OCI-LY1 (cell line): ENCODE data around the gene CSPG5.

Source experiments
- H2AFZ ChIP-seq: fragments of 200-600 bp; sonication (generic), shearing (Covaris generic); 2 replicates; pipeline ENCODE4 v1.6.0; 2014; ENCODE audit warnings: antibody characterized with exemption, mild to moderate bottlenecking, low read length
- H3F3A ChIP-seq: fragments of 200-600 bp; sonication (generic), shearing (Covaris generic); 2 replicates; pipeline ENCODE4 v1.6.0; 2014; ENCODE audit warnings: mild to moderate bottlenecking, antibody characterized with exemption, low read length, moderate library complexity; ENCODE audit not compliant: insufficient read depth
- H3K27ac ChIP-seq: fragments of 200-600 bp; sonication (generic); 2 replicates; pipeline ENCODE4 v1.5.1; 2014; ENCODE audit warnings: low read length, mixed run types, mild to moderate bottlenecking, low read depth; ENCODE audit not compliant: poor library complexity, severe bottlenecking
- H3K27me3 ChIP-seq: fragments of 200-600 bp; sonication (generic); 2 replicates; pipeline ENCODE4 v1.6.0; 2014; ENCODE audit warnings: antibody characterized with exemption, mild to moderate bottlenecking, low read length, moderate library complexity; ENCODE audit not compliant: insufficient read depth
- H3K36me3 ChIP-seq: fragments of 200-600 bp; sonication (generic); 2 replicates; pipeline ENCODE4 v1.6.1; 2014; ENCODE audit warnings: mild to moderate bottlenecking, antibody characterized with exemption, low read length, moderate library complexity, mixed read lengths; ENCODE audit not compliant: insufficient read depth
- H3K4me1 ChIP-seq: fragments of 200-600 bp; sonication (generic); 2 replicates; pipeline ENCODE4 v1.5.1; 2014; ENCODE audit warnings: mild to moderate bottlenecking, low read length, moderate library complexity; ENCODE audit not compliant: insufficient read depth, severe bottlenecking
- H3K4me2 ChIP-seq: fragments of 200-600 bp; sonication (generic), shearing (Covaris generic); 2 replicates; pipeline ENCODE4 v1.6.1; 2014; ENCODE audit warnings: low read length
- H3K4me3 ChIP-seq: fragments of 200-600 bp; sonication (generic); 2 replicates; pipeline ENCODE4 v1.5.1; 2014; ENCODE audit warnings: low read length, low read depth, mild to moderate bottlenecking, mixed read lengths; ENCODE audit not compliant: poor library complexity, severe bottlenecking
- H3K79me2 ChIP-seq: fragments of 200-600 bp; shearing (Covaris generic); 2 replicates; pipeline ENCODE4 v1.6.1; 2016; ENCODE audit warnings: mixed run types, low read length, mixed read lengths; ENCODE audit not compliant: insufficient read depth
- H3K9ac ChIP-seq: fragments of 200-600 bp; sonication (generic), shearing (Covaris generic); 2 replicates; pipeline ENCODE4 v1.6.1; 2014; ENCODE audit warnings: mild to moderate bottlenecking, low read length, mixed read lengths
- H3K9me2 ChIP-seq: fragments of 200-600 bp; sonication (generic), shearing (Covaris generic); 2 replicates; pipeline ENCODE4 v1.6.1; 2014; ENCODE audit warnings: low read depth, mild to moderate bottlenecking, low read length, mixed read lengths
- H3K9me3 ChIP-seq: fragments of 200-600 bp; shearing (Covaris generic); 2 replicates; pipeline ENCODE4 v1.6.1; 2014; ENCODE audit warnings: low read length, mixed read lengths
- H4K20me1 ChIP-seq: fragments of 200-600 bp; sonication (generic), shearing (Covaris generic); 2 replicates; pipeline ENCODE4 v1.6.0; 2016; ENCODE audit warnings: mild to moderate bottlenecking, low read length; ENCODE audit not compliant: insufficient read depth
- CTCF ChIP-seq: fragments of 200-600 bp; sonication (generic), shearing (Covaris generic); IDR thresholded peaks from 2 replicates; pipeline ENCODE4 v1.5.1; 2017; ENCODE audit warnings: mild to moderate bottlenecking, antibody characterized with exemption, low read length, moderate library complexity, mixed read lengths
- EZH2 ChIP-seq: fragments of 200-600 bp; sonication (generic), shearing (Covaris generic); IDR thresholded peaks from 2 replicates; pipeline ENCODE4 v1.8.0; 2017; ENCODE audit warnings: borderline replicate concordance, mixed run types, mild to moderate bottlenecking, antibody characterized with exemption, low read length, moderate library complexity, mixed read lengths

CSPG5 gene

GRCh38 chr3:47568901-47569300 is 9.8 kb downstream of the CSPG5 start:
- H3K9me2 ChIP-seq = no peaks in the 10 kb centered on the region

GRCh38 chr3:47567149-47567548 is 11.5 kb downstream of the CSPG5 start:
- H3K9me2 ChIP-seq = no peaks in the 10 kb centered on the region
- H3K4me2 ChIP-seq = no peak overlapping the region
- no peak overlapping the region for H3K9ac ChIP-seq
- no peak overlapping the region for H3K27ac ChIP-seq
- H3F3A ChIP-seq = no peaks in the 10 kb centered on the region
- H3K9me3 ChIP-seq = no peaks in the 10 kb centered on the region
- H3K4me3 ChIP-seq = no peak overlapping the region
- no peaks in the 10 kb centered on the region for H3K36me3 ChIP-seq
- no peaks in the 10 kb centered on the region for H3K27me3 ChIP-seq
- H2AFZ ChIP-seq = no peak overlapping the region
- H3K4me1 ChIP-seq = no peaks in the 10 kb centered on the region
- H3K79me2 ChIP-seq = no peaks in the 10 kb centered on the region
- H4K20me1 ChIP-seq = no peaks in the 10 kb centered on the region
- no peak for TF ChIP-seq EZH2
- TF ChIP-seq CTCF = 0 out of 2 replicates have a peak, but pooled peaks have one; percentile 13

More at GRCh38 chr3:47568901-47569300, 9.8 kb downstream of the CSPG5 start:
- Histone ChIP-seq H3K4me2 (no peak overlapping the region), H2AFZ (no peak overlapping the region), H3K27ac (no peak overlapping the region), H3K9me3 (no peaks in the 10 kb centered on the region), H3K36me3 (no peaks in the 10 kb centered on the region), H3K9ac (no peak overlapping the region), H3K4me1 (no peaks in the 10 kb centered on the region), H3K4me3 (no peak overlapping the region), H3K27me3 (no peaks in the 10 kb centered on the region), H3F3A (no peaks in the 10 kb centered on the region), H3K79me2 (no peaks in the 10 kb centered on the region), H4K20me1 (no peaks in the 10 kb centered on the region)
- no peak for TF ChIP-seq CTCF
- TF ChIP-seq EZH2 = no peak

GRCh38 chr3:47566667-47567066 is 12.0 kb downstream of the CSPG5 start:
- no peak overlapping the region for H3K4me2 ChIP-seq
- no peaks in the 10 kb centered on the region for H3K27me3 ChIP-seq
- no peaks in the 10 kb centered on the region for H3K79me2 ChIP-seq
- no peaks in the 10 kb centered on the region for H3K36me3 ChIP-seq
- H4K20me1 ChIP-seq = no peaks in the 10 kb centered on the region
- H3K9ac ChIP-seq = no peak overlapping the region
- H3K27ac ChIP-seq = no peak overlapping the region
- no peaks in the 10 kb centered on the region for H3F3A ChIP-seq
- H3K9me3 ChIP-seq = no peaks in the 10 kb centered on the region
- TF ChIP-seq CTCF (no peak), EZH2 (no peak)
- H2AFZ ChIP-seq = no peak overlapping the region
- H3K9me2 ChIP-seq = no peaks in the 10 kb centered on the region
- no peak overlapping the region for H3K4me3 ChIP-seq
- H3K4me1 ChIP-seq = no peaks in the 10 kb centered on the region
